Activated T-cell treated with anti-CD3 and anti-CD28 coated beads, Interleukin-2, amount 50 U/mL, for 4 hours (primary cell): ENCODE results near the gene PTEN. TPM values are rescaled to one million over a fixed set of nuclear protein-coding genes. Genes with fewer than 3 reads are reported as not detected.
"Not testable (repeated sequence)": the region's sequence is repeated elsewhere in the genome, so short reads cannot be mapped to it uniquely, and the experiment has no call there.

Experiments
- ATAC-seq, 2 donors: fragments of 200-7000 bp; cut with Tn5 transposase; one replicate each; pipeline ENCODE4 v1.10.0; 2021
- DNase-seq: peaks from one replicate; pipeline ENCODE4 v3.0.0-alpha.2; 2020
- H3K27me3 Mint-ChIP-seq: one replicate; pipeline ENCODE4 v1.8.0; 2021; ENCODE audit warnings: low read depth, mixed read lengths
- H3K36me3 Mint-ChIP-seq: one replicate; pipeline ENCODE4 v1.8.0; 2022; ENCODE audit warnings: mixed read lengths; ENCODE audit not compliant: insufficient read depth
- H3K4me1 Mint-ChIP-seq: one replicate; pipeline ENCODE4 v1.8.0; 2021; ENCODE audit warnings: low read depth, mixed read lengths
- H3K4me3 Mint-ChIP-seq: one replicate; pipeline ENCODE4 v1.8.0; 2021; ENCODE audit warnings: mild to moderate bottlenecking, moderate library complexity, mixed read lengths
- H3K9me3 Mint-ChIP-seq: one replicate; pipeline ENCODE4 v1.8.0; 2021; ENCODE audit warnings: mixed read lengths
- total RNA-seq, 3 donors: library from RNA; stranded (reverse); gene quantifications; one replicate each; pipeline ENCODE4 v1.2.1, GENCODE V29; 2021

The PTEN gene
- total RNA-seq, 3 donors from 2014 or later: 32.8 to 37.2 (median 35.5) TPM

DNA sequence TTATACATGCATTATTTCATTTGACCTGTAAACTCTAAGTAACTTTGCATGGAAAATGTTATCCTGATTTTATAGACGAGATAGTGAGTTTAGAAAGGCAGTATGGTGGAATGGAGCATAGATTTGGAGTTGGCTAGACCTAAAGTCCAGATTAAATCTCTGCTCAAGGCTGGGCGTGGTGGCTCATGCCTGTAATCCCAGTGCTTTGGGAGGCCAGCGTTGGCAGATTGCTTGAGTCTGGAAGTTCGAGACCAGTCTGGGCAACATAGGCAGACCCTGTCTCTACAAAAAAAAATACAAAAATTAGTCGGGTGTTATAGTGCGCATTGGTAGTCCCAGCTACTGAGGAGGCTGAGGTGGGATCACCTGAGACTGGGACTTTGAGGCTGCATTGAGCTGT, 9.4 kb downstream of the PTEN start:
- Mint-ChIP-seq H3K36me3 (peaks cover 2% of the 10 kb centered on the region), H3K4me3 (no peak overlapping the region), H3K4me1 (peaks cover 63% of the 10 kb centered on the region), H3K27me3 (no peaks in the 10 kb centered on the region), H3K9me3 (no peaks in the 10 kb centered on the region)
- no peak for DNase-seq
- ATAC-seq: no peak

DNA sequence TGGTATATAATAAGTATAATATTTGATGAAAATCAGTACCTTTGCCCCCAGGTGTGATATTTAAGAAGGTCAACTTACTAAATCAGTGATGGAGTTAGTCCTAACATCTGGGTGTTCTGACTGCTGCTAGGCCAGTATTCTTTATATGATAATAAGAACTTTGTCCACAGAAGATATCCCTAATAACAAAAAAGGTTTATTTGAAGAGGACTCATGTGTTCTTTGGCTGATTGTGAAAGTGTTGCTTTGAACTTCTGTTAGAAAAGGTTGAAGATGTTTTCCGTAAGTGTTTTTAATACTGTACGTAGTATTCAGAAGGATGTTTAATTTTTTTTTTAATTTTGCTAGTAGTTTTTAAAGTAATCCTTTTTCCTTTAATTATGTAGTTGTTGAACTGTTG, 10.2 kb downstream of the PTEN start:
- Mint-ChIP-seq H3K4me1 (peaks cover 63% of the 10 kb centered on the region), H3K9me3 (no peaks in the 10 kb centered on the region), H3K27me3 (no peaks in the 10 kb centered on the region), H3K36me3 (peaks cover under 1% of the 10 kb centered on the region), H3K4me3 (no peak overlapping the region)
- no peak for DNase-seq
- no peak for ATAC-seq

DNA sequence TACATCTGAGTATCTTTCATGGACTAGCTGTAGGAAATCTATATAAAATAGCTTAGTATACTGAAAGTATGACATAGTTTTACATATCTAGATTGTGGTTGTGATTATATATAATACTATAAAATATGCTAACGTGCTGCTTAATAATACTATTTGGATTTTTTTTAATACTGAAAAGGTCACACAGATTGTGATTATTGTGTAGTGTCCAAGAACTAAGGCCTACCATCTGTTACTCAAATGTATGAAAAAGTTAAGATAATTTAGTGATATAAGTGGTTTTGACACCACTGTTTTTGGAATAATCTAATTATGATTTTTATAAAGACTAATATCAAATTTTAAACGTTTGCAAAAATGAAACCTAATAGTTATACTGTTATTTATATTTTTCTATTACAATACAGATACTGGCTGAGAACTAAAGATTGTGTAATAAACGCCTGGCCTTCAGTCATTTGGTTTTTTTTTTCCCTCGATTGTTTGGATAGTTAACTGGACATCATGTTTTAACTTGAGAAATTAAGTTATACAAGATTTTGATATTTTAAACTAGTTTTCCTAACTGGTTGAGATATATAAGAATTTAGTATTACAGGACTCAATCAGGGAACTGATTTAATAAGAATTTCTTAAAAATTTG, 12.6 kb downstream of the PTEN start:
- no peak overlapping the region for H3K4me3 Mint-ChIP-seq
- peaks cover 54% of the 10 kb centered on the region for H3K4me1 Mint-ChIP-seq
- H3K9me3 Mint-ChIP-seq: no peaks in the 10 kb centered on the region
- H3K36me3 Mint-ChIP-seq: peaks cover 17% of the 10 kb centered on the region
- no peaks in the 10 kb centered on the region for H3K27me3 Mint-ChIP-seq
- ATAC-seq (no peak), DNase-seq (no peak)

DNA sequence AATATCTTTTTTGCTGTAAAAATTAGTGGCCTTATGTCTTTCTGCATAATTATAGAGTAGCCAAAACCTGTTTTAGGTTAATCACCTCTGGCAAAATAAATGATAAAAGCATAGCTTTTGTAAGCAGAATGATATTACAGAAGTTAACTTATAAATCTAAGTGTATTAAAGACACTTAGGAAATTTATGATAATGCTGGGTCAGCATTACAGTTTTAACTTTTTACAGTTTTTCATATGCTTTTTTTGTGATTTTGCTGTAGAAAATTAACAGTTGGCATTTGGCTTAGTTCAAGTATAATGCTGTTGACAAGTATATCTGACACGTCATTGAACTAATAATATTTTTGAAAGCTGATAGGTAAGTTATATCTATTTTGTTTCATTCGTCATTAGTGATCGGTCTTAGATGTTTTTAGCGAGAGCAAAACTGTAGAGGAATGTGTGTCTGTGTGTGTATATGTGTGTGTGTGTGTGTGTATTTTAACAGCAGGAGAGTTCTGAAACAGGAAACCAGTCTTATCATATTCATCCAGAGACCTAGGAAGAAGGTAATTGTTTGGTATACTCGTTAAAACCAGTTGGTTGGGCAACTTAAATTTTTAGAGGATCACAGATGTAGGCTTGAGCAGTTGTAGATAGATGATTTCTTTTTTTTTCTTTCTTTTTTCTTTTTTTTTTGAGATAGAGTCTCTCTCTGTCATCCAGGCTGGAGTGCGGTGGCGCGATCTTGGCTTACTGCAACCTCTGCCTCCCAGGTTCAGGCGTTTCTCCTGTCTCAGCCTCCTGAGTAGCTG, 15.4 kb downstream of the PTEN start:
- H3K4me3 Mint-ChIP-seq: no peak overlapping the region
- H3K4me1 Mint-ChIP-seq: peaks cover 51% of the 10 kb centered on the region
- no peak for DNase-seq
- ATAC-seq: no peak
- H3K36me3 Mint-ChIP-seq: peaks cover 28% of the 10 kb centered on the region
- H3K27me3 Mint-ChIP-seq: no peaks in the 10 kb centered on the region
- H3K9me3 Mint-ChIP-seq: no peaks in the 10 kb centered on the region

DNA sequence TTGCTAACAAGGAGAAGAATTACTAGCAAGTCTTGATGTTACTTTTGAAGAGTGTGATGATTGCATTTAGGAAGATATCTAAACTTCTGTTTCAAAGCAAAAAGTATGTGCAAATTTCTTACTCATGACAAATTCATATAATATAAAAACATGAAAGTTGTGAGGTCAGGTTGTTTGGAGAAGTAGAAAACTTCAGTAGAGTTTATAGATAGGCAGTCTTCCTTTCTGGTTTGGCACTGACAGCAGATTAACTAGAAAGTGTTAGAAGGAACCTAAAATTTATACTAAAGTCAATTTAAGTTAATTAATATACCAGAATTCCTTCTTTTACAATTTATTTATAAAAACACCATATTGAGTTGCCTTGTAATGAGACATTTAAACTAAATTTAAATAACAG, 16.9 kb downstream of the PTEN start:
- no peaks in the 10 kb centered on the region for H3K9me3 Mint-ChIP-seq
- peaks cover 39% of the 10 kb centered on the region for H3K4me1 Mint-ChIP-seq
- no peaks in the 10 kb centered on the region for H3K27me3 Mint-ChIP-seq
- H3K4me3 Mint-ChIP-seq: no peak overlapping the region
- DNase-seq (no peak), ATAC-seq (no peak)
- peaks cover 28% of the 10 kb centered on the region for H3K36me3 Mint-ChIP-seq

DNA sequence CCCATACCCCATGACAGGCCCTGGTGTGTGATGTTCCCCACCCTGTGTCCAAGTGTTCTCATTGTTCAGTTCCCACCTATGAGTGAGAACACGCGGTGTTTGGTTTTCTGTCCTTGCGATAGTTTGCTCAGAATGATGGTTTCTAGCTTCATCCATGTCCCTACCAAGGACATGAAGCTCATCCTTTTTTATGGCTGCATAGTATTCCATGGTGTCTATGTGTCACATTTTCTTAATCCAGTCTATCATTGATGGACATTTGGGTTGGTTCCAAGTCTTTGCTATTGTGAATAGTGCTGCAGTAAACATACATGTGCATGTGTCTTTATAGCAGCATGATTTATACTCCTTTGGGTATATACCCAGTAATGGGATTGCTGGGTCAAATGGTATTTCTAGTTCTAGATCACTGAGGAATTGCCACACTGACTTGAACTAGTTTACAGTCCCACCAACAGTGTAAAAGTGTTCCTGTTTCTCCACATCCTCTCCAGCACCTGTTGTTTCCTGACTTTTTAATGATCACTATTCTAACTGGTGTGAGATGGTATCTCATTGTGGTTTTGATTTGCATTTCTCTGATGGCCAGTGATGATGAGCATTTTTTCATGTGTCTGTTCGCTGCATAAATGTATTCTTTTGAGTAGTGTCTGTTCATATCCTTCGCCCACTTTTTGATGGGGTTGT, 18.1 kb downstream of the PTEN start:
- DNase-seq, ATAC-seq, H3K9me3 Mint-ChIP-seq, H3K27me3 Mint-ChIP-seq, H3K4me3 Mint-ChIP-seq: not testable (repeated sequence)
- Mint-ChIP-seq H3K36me3 (peaks cover 38% of the 10 kb centered on the region), H3K4me1 (peaks cover 40% of the 10 kb centered on the region)

DNA sequence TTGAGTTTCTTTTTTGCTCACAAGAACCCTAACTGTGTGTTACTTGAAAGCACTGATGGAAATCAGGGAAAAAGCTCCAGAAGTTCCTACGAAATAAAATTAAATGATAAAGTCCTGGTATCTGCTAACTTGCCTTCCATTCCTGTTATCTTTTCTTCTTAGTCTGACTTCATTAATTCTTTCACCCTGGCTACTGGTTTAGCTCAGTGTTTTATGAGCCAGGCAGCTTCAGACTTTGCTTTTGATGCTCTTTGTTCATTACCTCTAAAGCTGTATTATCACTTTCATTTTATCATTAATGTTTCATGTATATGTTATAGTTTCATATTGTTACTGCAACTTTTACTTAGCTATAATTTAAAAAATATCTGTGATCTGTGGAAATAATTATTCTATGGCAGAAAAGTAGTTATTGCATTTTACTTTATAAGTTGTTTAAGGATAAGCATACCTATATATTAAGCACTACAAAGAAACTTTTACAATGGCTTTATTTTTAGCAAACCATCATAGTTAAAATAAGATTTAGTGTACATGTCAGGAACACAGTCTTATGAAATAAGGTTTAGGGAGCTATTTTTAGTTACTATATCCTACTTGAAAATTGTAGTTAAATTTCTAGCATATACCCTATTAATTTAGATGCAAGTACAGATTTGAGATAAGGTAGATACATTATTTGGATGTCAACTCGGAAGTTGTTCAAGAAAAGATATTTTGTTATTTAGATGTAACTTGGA, 19.3 kb downstream of the PTEN start:
- peaks cover 13% of the 10 kb centered on the region for H3K9me3 Mint-ChIP-seq
- H3K36me3 Mint-ChIP-seq: peaks cover 49% of the 10 kb centered on the region
- no peaks in the 10 kb centered on the region for H3K27me3 Mint-ChIP-seq
- DNase-seq (no peak), ATAC-seq (no peak)
- no peak overlapping the region for H3K4me3 Mint-ChIP-seq
- peaks cover 41% of the 10 kb centered on the region for H3K4me1 Mint-ChIP-seq

DNA sequence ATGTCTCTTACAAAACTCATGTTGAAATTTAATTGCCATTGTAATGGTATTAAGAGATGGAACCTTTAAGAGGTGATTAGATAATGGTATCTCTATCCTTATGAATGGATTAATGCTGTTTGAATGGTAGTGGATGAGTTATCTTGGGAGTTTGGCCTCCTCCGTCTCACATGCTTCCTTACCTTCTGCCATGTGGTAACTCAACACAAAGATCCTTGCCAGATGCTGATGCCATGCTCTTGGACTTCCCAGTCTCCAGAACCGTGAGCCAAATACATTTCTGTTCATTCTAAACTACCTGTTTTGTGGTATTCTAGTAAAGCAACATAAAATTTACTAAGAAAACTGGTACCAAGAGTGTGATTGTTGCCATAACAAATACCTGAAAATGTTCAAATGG, 23.2 kb downstream of the PTEN start:
- no peaks in the 10 kb centered on the region for H3K27me3 Mint-ChIP-seq
- H3K36me3 Mint-ChIP-seq: peaks cover 36% of the 10 kb centered on the region
- peaks cover 13% of the 10 kb centered on the region for H3K9me3 Mint-ChIP-seq
- H3K4me3 Mint-ChIP-seq: no peak overlapping the region
- peaks cover 39% of the 10 kb centered on the region for H3K4me1 Mint-ChIP-seq
- no peak for ATAC-seq
- DNase-seq: no peak

DNA sequence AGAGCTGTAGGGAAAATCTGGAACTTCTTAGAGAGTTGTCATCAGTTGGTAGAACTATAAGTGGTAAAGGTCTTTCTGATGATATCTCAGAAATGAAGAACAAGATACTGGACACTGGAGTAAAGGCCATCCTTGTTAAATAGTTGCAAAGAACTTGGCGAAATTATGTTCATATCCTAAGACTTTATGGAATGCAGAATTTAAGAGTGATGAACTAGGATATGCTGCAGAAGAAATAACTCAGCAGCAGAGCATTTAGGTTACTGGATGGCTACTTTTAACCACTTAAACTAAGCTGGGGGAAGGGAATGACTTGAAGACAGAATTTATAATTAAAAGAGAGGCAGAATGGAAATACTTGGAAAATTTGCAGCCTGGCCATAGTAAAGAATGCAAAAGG, 23.7 kb downstream of the PTEN start:
- Mint-ChIP-seq H3K27me3 (no peaks in the 10 kb centered on the region), H3K36me3 (peaks cover 31% of the 10 kb centered on the region), H3K4me3 (no peak overlapping the region), H3K4me1 (peaks cover 34% of the 10 kb centered on the region), H3K9me3 (peaks cover 13% of the 10 kb centered on the region)
- no peak for DNase-seq
- no peak for ATAC-seq

DNA sequence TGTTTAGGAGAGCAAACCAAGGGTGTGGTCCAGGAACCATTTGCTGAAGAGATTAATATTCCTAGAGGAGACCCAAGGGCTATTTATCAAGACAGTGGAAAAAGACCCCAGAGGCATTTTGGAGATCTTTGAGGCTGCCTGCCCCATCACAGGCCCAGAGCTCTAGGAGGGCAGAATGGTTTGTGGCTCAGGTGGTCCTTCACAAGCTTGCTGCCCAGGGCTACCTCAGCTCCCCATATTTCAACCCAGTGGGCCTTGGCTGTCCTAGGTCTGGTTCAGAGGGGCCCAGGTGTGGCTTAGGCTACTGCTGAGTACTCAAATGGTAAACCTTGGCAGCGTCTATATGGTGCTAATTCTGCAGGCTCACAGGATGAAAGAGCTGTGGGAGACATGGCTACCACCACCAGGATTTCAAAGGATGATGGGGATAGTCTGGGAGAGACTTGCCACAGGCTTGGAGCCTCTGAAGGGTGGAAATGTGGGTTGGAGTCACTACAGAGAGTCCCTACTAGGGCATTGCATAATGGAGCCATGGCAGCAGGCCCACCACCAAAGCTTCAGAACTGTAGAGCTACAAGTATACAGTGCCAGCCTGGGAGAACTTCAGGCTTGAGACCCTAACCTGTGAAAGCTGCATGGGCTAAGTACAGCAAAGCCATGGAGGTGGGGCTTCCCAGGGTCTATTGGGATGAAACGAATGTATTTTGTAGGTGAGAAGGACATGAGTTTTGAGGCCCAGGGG, 24.3 kb downstream of the PTEN start:
- peaks cover 32% of the 10 kb centered on the region for H3K36me3 Mint-ChIP-seq
- no peak overlapping the region for H3K4me3 Mint-ChIP-seq
- H3K27me3 Mint-ChIP-seq: no peaks in the 10 kb centered on the region
- H3K9me3 Mint-ChIP-seq: peaks cover 13% of the 10 kb centered on the region
- H3K4me1 Mint-ChIP-seq: peaks cover 34% of the 10 kb centered on the region
- no peak for DNase-seq
- ATAC-seq: no peak

DNA sequence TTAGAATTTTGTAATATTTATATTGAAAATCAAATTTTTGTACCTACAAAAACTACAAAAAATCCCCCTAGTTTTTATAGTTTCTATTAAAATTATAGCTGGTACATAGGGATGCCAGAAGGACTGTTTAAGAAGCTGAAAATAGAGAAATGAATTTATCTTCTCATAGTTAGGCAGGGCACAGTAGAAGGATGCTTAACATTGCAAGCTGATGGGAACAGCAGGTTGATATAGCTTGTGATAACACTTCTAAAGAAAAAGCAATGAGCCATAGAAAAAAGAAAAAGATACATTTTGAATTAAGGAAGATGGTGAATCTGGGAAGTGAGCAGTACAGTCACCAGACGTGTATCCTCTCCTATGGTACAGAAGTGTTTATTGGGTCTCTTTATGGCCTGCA, 32.0 kb downstream of the PTEN start:
- H3K27me3 Mint-ChIP-seq: no peaks in the 10 kb centered on the region
- no peak overlapping the region for H3K4me3 Mint-ChIP-seq
- H3K9me3 Mint-ChIP-seq: no peaks in the 10 kb centered on the region
- no peak for ATAC-seq
- peaks cover 39% of the 10 kb centered on the region for H3K36me3 Mint-ChIP-seq
- H3K4me1 Mint-ChIP-seq: peaks cover 54% of the 10 kb centered on the region
- DNase-seq: no peak

DNA sequence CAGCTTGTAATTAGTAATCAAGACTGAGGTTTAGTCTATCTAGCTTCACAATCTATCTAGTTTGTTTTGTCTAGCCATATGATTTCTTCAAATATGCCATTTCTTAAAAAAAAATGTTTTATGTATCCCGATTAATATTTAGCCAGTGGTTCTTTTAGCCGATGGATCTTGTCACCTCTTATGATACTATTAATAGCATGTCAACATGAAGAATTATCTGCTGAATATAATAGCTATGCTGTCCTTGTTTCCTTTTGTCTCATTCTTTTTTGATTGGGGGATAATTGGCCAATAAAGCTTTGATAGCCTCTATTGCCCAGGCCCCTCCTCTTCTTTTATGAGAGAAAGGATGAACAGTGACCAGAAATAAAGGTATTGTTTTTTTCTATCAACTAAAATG, 32.8 kb downstream of the PTEN start:
- Mint-ChIP-seq H3K4me1 (peaks cover 58% of the 10 kb centered on the region), H3K4me3 (no peak overlapping the region), H3K9me3 (peaks cover 7% of the 10 kb centered on the region), H3K27me3 (no peaks in the 10 kb centered on the region), H3K36me3 (peaks cover 46% of the 10 kb centered on the region)
- no peak for DNase-seq
- ATAC-seq: no peak

DNA sequence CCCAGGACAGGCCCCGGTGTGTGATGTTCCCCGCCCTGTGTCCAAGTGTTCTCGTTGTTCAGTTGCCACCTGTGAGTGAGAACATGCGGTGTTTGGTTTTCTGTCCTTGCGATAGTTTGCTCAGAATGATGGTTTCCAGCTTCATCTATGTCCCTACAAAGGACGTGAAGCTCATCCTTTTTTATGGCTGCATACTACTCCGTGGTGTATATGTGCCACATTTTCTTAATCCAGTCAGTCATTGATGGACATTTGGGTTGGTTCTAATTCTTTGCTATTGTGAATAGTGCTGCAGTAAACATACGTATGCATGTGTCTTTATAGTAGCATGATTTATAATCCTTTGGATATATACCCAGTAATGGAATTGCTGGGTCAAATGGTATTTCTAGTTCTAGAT, 34.5 kb downstream of the PTEN start:
- peaks cover 21% of the 10 kb centered on the region for H3K9me3 Mint-ChIP-seq

DNA sequence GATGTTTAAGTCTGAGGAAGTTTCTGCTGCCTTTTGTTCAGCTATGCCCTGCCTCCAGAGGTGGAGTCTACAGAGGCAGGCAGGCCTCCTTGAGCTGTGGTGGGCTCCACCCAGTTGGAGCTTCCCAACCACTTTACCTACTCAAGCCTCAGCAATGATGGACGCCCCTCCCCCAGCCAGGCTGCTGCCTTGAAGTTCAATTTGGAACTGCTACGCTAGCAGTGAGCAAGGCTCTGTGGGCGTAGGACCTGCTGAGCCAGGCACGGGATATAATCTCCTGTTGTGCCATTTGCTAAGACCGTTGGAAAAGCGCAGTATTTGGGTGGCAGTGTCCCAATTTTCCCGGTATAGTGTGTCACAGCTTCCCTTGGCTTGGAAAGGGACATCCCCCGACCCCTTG, 40.0 kb downstream of the PTEN start:
- ATAC-seq, H3K4me3 Mint-ChIP-seq, DNase-seq, H3K27me3 Mint-ChIP-seq: not testable (repeated sequence)
- peaks cover 71% of the 10 kb centered on the region for H3K36me3 Mint-ChIP-seq
- H3K9me3 Mint-ChIP-seq: peaks cover 22% of the 10 kb centered on the region
- H3K4me1 Mint-ChIP-seq: peaks cover 70% of the 10 kb centered on the region

More for the DNA sequence above, 34.5 kb downstream of the PTEN start:
- not testable (repeated sequence) for H3K4me3 Mint-ChIP-seq, DNase-seq, H3K27me3 Mint-ChIP-seq, ATAC-seq
- Mint-ChIP-seq H3K36me3 (peaks cover 60% of the 10 kb centered on the region), H3K4me1 (peaks cover 60% of the 10 kb centered on the region)
